IMR-90 (cell line): Measurements from ENCODE around the gene NDUFS3. TPM values are rescaled to one million over a fixed set of nuclear protein-coding genes. Genes with fewer than 3 reads are reported as not detected.

Experiments used
- ATAC-seq: fragments of 200-7000 bp; cut with Tn5 transposase; 2 replicates; pipeline ENCODE4 v1.9.1; 2020; ENCODE audit warnings: low read depth, mild to moderate bottlenecking, moderate library complexity
- BruUV-seq: library from RNA; stranded (reverse); fragments of 400-500 nt; replicated peaks from 2 replicates; lab custom pipeline; 2021; lab: Mats Ljungman, UMichigan
- CTCF ChIA-PET: fragments of 300-600 bp; formaldehyde crosslinking; extraction: SDS; loops from one replicate; lab custom pipeline; 2021; ENCODE audit warnings: antibody characterized with exemption; lab: Yijun Ruan, JAX
- POLR2A ChIA-PET: fragments of 300-600 bp; sonication (Branson Sonifier 250); formaldehyde crosslinking; loops from one replicate; lab custom pipeline; 2022; ENCODE audit warnings: antibody characterized with exemption; ENCODE audit not compliant: unreplicated experiment; lab: Charles Lee
- DNase-seq: peaks from one replicate; pipeline ENCODE4 v3.0.0; 2013
- H2AFZ ChIP-seq: replicated peaks from 2 replicates; pipeline ENCODE3; 2013; ENCODE audit warnings: low read length, mild to moderate bottlenecking; ENCODE audit not compliant: poor library complexity
- H2AK5ac ChIP-seq: 2 replicates; pipeline ENCODE4 v1.6.1; 2013; ENCODE audit warnings: low read depth, low read length, inconsistent platforms
- H2AK9ac ChIP-seq: replicated peaks from 2 replicates; pipeline ENCODE3; 2013; ENCODE audit warnings: mild to moderate bottlenecking, low read depth, low read length, moderate library complexity; ENCODE audit not compliant: poor library complexity
- H2BK120ac ChIP-seq: 2 replicates; pipeline ENCODE4 v1.6.1; 2013; ENCODE audit warnings: low read depth, low read length, inconsistent platforms
- H2BK15ac ChIP-seq: 3 replicates; pipeline ENCODE4 v1.6.1; 2013; ENCODE audit warnings: low read depth, low read length, inconsistent platforms
- H2BK20ac ChIP-seq: 2 replicates; pipeline ENCODE4 v1.6.1; 2013; ENCODE audit warnings: low read depth, mild to moderate bottlenecking, inconsistent platforms, low read length, moderate library complexity
- H2BK5ac ChIP-seq: 2 replicates; pipeline ENCODE4 v1.6.1; 2013; ENCODE audit warnings: mild to moderate bottlenecking, low read depth, low read length, inconsistent platforms; ENCODE audit not compliant: poor library complexity, severe bottlenecking
- H3K14ac ChIP-seq: replicated peaks from 2 replicates; pipeline ENCODE4 v1.6.1; 2013; ENCODE audit warnings: low read depth, low read length, inconsistent platforms
- H3K18ac ChIP-seq: 2 replicates; pipeline ENCODE4 v1.6.1; 2013; ENCODE audit warnings: low read depth, low read length, control low read depth
- H3K23ac ChIP-seq: 2 replicates; pipeline ENCODE4 v1.6.1; 2013; ENCODE audit warnings: low read depth, low read length, inconsistent platforms
- H3K27ac ChIP-seq: 2 replicates; pipeline ENCODE4 v1.5.1; 2013; ENCODE audit warnings: mild to moderate bottlenecking, control low read depth, low read length; ENCODE audit not compliant: insufficient read depth
- H3K27me3 ChIP-seq: 2 replicates; pipeline ENCODE4 v1.6.1; 2013; ENCODE audit warnings: low read length; ENCODE audit not compliant: control insufficient read depth, insufficient read depth
- H3K36me3 ChIP-seq: 2 replicates; pipeline ENCODE4 v1.6.1; 2013; ENCODE audit warnings: low read length, mixed read lengths; ENCODE audit not compliant: control insufficient read depth, insufficient read depth
- H3K4ac ChIP-seq: 2 replicates; pipeline ENCODE4 v1.6.1; 2013; ENCODE audit warnings: low read depth, low read length, inconsistent platforms
- H3K4me1 ChIP-seq: 2 replicates; pipeline ENCODE4 v1.6.1; 2013; ENCODE audit warnings: low read length, mixed read lengths; ENCODE audit not compliant: control insufficient read depth, insufficient read depth
- H3K4me2 ChIP-seq: 2 replicates; pipeline ENCODE4 v1.6.1; 2013; ENCODE audit warnings: low read depth, mild to moderate bottlenecking, control low read depth, low read length, moderate library complexity
- H3K4me3 ChIP-seq: 2 replicates; pipeline ENCODE4 v1.5.1; 2013; ENCODE audit warnings: low read depth, mild to moderate bottlenecking, control low read depth, low read length, moderate library complexity; ENCODE audit not compliant: insufficient read depth
- H3K56ac ChIP-seq: 2 replicates; pipeline ENCODE4 v1.6.1; 2013; ENCODE audit warnings: low read length, inconsistent platforms; ENCODE audit not compliant: insufficient read depth; ENCODE audit errors: extremely low read depth
- H3K79me1 ChIP-seq, 2 experiments: 2 replicates each; pipeline ENCODE4 v1.6.1; 2013; ENCODE audit warnings: low read length in 2 of 2, inconsistent platforms in 1 of 2, low read depth in 1 of 2
- H3K9ac ChIP-seq: 2 replicates; pipeline ENCODE4 v1.6.1; 2013; ENCODE audit warnings: low read depth, low read length, control low read depth
- H3K9me1 ChIP-seq: 2 replicates; pipeline ENCODE4 v1.6.1; 2013; ENCODE audit warnings: low read length, inconsistent platforms; ENCODE audit not compliant: insufficient read depth
- H3K9me3 ChIP-seq: 2 replicates; pipeline ENCODE4 v1.6.1; 2013; ENCODE audit warnings: low read length; ENCODE audit not compliant: control insufficient read depth, insufficient read depth
- H4K20me1 ChIP-seq: 2 replicates; pipeline ENCODE4 v1.6.1; 2013; ENCODE audit warnings: low read length, inconsistent platforms; ENCODE audit not compliant: insufficient read depth
- H4K5ac ChIP-seq: 2 replicates; pipeline ENCODE4 v1.6.1; 2013; ENCODE audit warnings: mild to moderate bottlenecking, low read depth, low read length, control low read depth
- H4K8ac ChIP-seq, 2 experiments: 2 replicates each; pipeline ENCODE4 v1.6.1; 2013; ENCODE audit warnings: low read depth in 2 of 2, low read length in 2 of 2, control low read depth in 1 of 2, inconsistent platforms in 1 of 2
- H4K91ac ChIP-seq: 2 replicates; pipeline ENCODE4 v1.6.1; 2013; ENCODE audit warnings: low read depth, low read length, inconsistent platforms; ENCODE audit not compliant: insufficient read depth
- BHLHE40 ChIP-seq: fragments of 150-350 bp; IDR thresholded peaks from 2 replicates; pipeline ENCODE4 v1.6.1; 2016; ENCODE audit warnings: mild to moderate bottlenecking, low read depth, low read length
- CHD1 ChIP-seq: IDR thresholded peaks from 2 replicates; pipeline ENCODE4 v1.6.1; 2012; ENCODE audit warnings: low read depth, low read length, improper control_type of control experiment
- FOS ChIP-seq: fragments of 150-350 bp; IDR thresholded peaks from 2 replicates; pipeline ENCODE4 v1.6.1; 2016; ENCODE audit warnings: low read depth, low read length
- MAZ ChIP-seq: IDR thresholded peaks from 2 replicates; pipeline ENCODE4 v1.6.1; 2012; ENCODE audit warnings: low read depth, mild to moderate bottlenecking, low read length, improper control_type of control experiment, moderate library complexity, borderline replicate concordance
- MXI1 ChIP-seq: IDR thresholded peaks from 2 replicates; pipeline ENCODE4 v1.6.1; 2012; ENCODE audit warnings: low read depth, mild to moderate bottlenecking, low read length, moderate library complexity, borderline replicate concordance
- NFE2L2 ChIP-seq: fragments of 150-350 bp; IDR thresholded peaks from 2 replicates; pipeline ENCODE4 v1.6.1; 2016; ENCODE audit warnings: low read depth, mild to moderate bottlenecking, low read length
- POLR2A ChIP-seq: IDR thresholded peaks from 2 replicates; pipeline ENCODE4 v1.6.1; 2012; ENCODE audit warnings: mild to moderate bottlenecking, low read depth, low read length
- RAD21 ChIP-seq: IDR thresholded peaks from 2 replicates; pipeline ENCODE4 v1.6.1; 2012; ENCODE audit warnings: low read length, improper control_type of control experiment
- RCOR1 ChIP-seq: IDR thresholded peaks from 2 replicates; pipeline ENCODE4 v1.6.1; 2012; ENCODE audit warnings: mild to moderate bottlenecking, low read length, improper control_type of control experiment; ENCODE audit not compliant: insufficient replicate concordance
- USF2 ChIP-seq: fragments of 150-350 bp; IDR thresholded peaks from 2 replicates; pipeline ENCODE4 v1.6.1; 2017; ENCODE audit warnings: mild to moderate bottlenecking, antibody characterized with exemption, low read length, low read depth
- WGBS, 2 experiments: methylation state at CpG; one replicate each; pipeline versions ENCODE4 v1.1.5 to v1.1.7; 2013; ENCODE audit warnings: missing lambda C conversion rate in 2 of 2; ENCODE audit not compliant: insufficient read length in 1 of 2; ENCODE audit errors: extremely low coverage in 2 of 2; 5-methylcytosine and 5-hydroxymethylcytosine counted together
- dilution Hi-C: fragments of 300-500 bp; cut with HindIII; formaldehyde crosslinking; loops from one replicate; pipeline ENCODE4 v1.14.3; 2018; ENCODE audit warnings: low sequenced_read_pairs; ENCODE audit not compliant: unreplicated experiment
- in situ Hi-C: fragments of 300-500 bp; cut with MboI; formaldehyde crosslinking; loops from 3 replicates; pipeline ENCODE4 v1.14.3; 2019; ENCODE audit warnings: low sequenced_read_pairs, inconsistent platforms, mixed read lengths
- intact Hi-C: fragments of 100-400 bp; cut with micrococcal nuclease; formaldehyde crosslinking; loops from 2 replicates; pipeline ENCODE4 v1.10.0; 2022
- polyA plus RNA-seq, 3 experiments: library from polyadenylated mRNA; depleted of rRNA; stranded (reverse); fragments of >200 nt; gene quantifications; 2 replicates each; pipeline ENCODE4 v1.2.3, GENCODE V29; 2012; ENCODE audit warnings: low replicate concordance in 1 of 3
- total RNA-seq: library from RNA; depleted of rRNA; stranded (reverse); fragments of >200 nt; gene quantifications from 2 replicates; pipeline ENCODE4 v1.2.3, GENCODE V29; 2012

The NDUFS3 gene
- total and polyA plus RNA-seq, 2 of the 4 experiments (the other 2 are of a cell fraction): 77.1 to 108 TPM

DNA sequence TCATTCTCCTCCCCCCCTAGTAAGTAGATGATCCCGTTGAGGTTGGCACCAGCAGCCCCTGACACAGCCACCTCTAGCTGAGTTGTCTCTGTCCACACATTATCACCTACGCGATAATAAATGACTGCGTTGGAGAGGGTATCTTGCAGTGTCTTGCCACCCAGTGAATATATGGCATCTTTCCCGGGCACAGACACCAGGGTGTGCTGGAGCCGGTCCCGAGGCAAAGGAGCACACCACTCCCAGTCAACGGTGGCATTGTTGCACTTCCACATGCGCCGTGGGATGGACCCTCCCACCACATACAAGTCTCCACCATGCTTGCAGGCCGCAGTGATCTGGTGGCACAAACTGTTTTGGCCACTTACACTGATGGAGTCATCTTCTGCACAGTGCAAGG lies 5.6 kb upstream of the NDUFS3 start:
- dilution Hi-C loops (no loop called here), intact Hi-C loops (no loop called here), in situ Hi-C loops (no loop called here)
- WGBS, 2 experiments: 95% methylated on average over 8 of the region's 11 CpGs; no CpG with 5 or more reads in 1 of the 2 experiments
- Histone ChIP-seq H3K14ac (no peak overlapping the region), H3K36me3 (peaks cover 30% of the 10 kb centered on the region), H3K18ac (no peak overlapping the region), H2AK9ac (peak overlapping the region; percentile 67), H4K5ac (no peak overlapping the region), H3K9me1 (peaks cover 17% of the 10 kb centered on the region), H4K20me1 (peaks cover 13% of the 10 kb centered on the region; the same call in 1 of the 2 replicates), H3K9ac (no peak overlapping the region), H3K4me3 (no peak overlapping the region), H2BK5ac (no peak overlapping the region), H3K27me3 (no peaks in the 10 kb centered on the region), H3K4me1 (peaks cover 14% of the 10 kb centered on the region), H4K91ac (no peak overlapping the region), H4K8ac (no peak overlapping the region), H3K4ac (no peak overlapping the region), H3K9me3 (no peaks in the 10 kb centered on the region), H3K23ac (no peak overlapping the region; the same call in 1 of the 2 replicates), H2BK20ac (no peak overlapping the region; the same call in 1 of the 2 replicates), H3K79me1 (peaks cover 38 to 61% of the 10 kb centered on the region in 2 experiments), H3K56ac (no peak overlapping the region), H2BK120ac (no peak overlapping the region), H2AFZ (no peak overlapping the region), H2AK5ac (no peak overlapping the region), H3K4me2 (no peak overlapping the region), H2BK15ac (no peak overlapping the region), H3K27ac (no peak overlapping the region)
- ChIA-PET POLR2A (no interaction called here), CTCF (no interaction called here)
- DNase-seq (no peak), ATAC-seq (no peak)
- no TSS peak for BruUV-seq
- TF ChIP-seq NFE2L2: no peak
- no peak for TF ChIP-seq FOS
- TF ChIP-seq POLR2A: no peak
- no peak for TF ChIP-seq RAD21
- TF ChIP-seq RCOR1: no peak
- no peak for TF ChIP-seq MXI1
- TF ChIP-seq CHD1: no peak
- TF ChIP-seq USF2: no peak
- TF ChIP-seq MAZ: no peak
- TF ChIP-seq BHLHE40: no peak
